Thyroid gland (tissue), 4 donors: ENCODE measurements around the gene WDR31. TPM values are rescaled to one million over a fixed set of nuclear protein-coding genes. Genes with fewer than 3 reads are reported as not detected.
"Not testable (repeated sequence)": the region's sequence is repeated elsewhere in the genome, so short reads cannot be mapped to it uniquely, and the experiment has no call there.

Experiments
- DNase-seq, 2 donors: peaks; one replicate each; pipeline ENCODE4 v3.0.0-alpha.2; 2019
- H3K27ac ChIP-seq, 3 donors: fragments of 200-600 bp; sonication (generic); 1 replicate in 2 of 3; 2 replicates in 1 of 3; pipeline ENCODE4 v1.5.1; 2016 to 2019; ENCODE audit warnings: mild to moderate bottlenecking in 1 of 3, moderate library complexity in 1 of 3
- H3K27me3 ChIP-seq: fragments of 200-600 bp; sonication (generic); one replicate; pipeline ENCODE4 v1.5.1; 2019
- H3K36me3 ChIP-seq, 2 donors: fragments of 200-600 bp; sonication (generic); one replicate each; pipeline ENCODE4 v1.5.1; 2016 to 2019
- H3K4me1 ChIP-seq, 2 donors: fragments of 200-600 bp; sonication (generic); one replicate each; pipeline ENCODE4 v1.5.1; 2017 to 2019
- H3K4me3 ChIP-seq, 3 donors: fragments of 200-600 bp; sonication (generic); replicated peaks in 1 of 3; 1 replicate in 2 of 3; 2 replicates in 1 of 3; pipeline ENCODE4 v1.5.1; 2016; ENCODE audit warnings: mild to moderate bottlenecking in 1 of 3
- H3K9me3 ChIP-seq: fragments of 200-600 bp; sonication (generic); one replicate; pipeline ENCODE4 v1.5.1; 2017
- POLR2A ChIP-seq, 2 donors: fragments of 450-650 bp; IDR thresholded peaks; one replicate each; pipeline ENCODE4 v1.6.1; 2017; ENCODE audit warnings: antibody characterized with exemption in 2 of 2, mild to moderate bottlenecking in 2 of 2, moderate library complexity in 1 of 2
- WGBS, 2 donors: methylation state at CpG; one replicate each; pipeline ENCODE4 v1.1.5; 2017; 5-methylcytosine and 5-hydroxymethylcytosine counted together
- intact Hi-C: fragments of 100-400 bp; cut with DNase I; formaldehyde crosslinking; loops from one replicate; pipeline ENCODE4 v1.15.1; 2023
- total RNA-seq, 4 donors: library from RNA; depleted of rRNA; stranded (reverse); fragments of >200 nt; gene quantifications; one replicate each; pipeline ENCODE4 v1.2.3, GENCODE V29; 2016
- TF ChIP-seq, protein P1 (sequence below), 6 experiments: fragments of 200-600 bp in 3 of 6; fragments of 450-650 bp in 3 of 6; sonication (generic) in 3 of 6; IDR thresholded peaks; one replicate each; pipeline ENCODE4 v1.5.1; 2016 to 2019; ENCODE audit warnings: antibody characterized with exemption in 6 of 6, mild to moderate bottlenecking in 2 of 6, inconsistent platforms in 1 of 6, moderate library complexity in 1 of 6

Gene WDR31
- total RNA-seq, 4 donors from 2014 or later = 3.8 to 7.3 (median 6.5) TPM

DNA sequence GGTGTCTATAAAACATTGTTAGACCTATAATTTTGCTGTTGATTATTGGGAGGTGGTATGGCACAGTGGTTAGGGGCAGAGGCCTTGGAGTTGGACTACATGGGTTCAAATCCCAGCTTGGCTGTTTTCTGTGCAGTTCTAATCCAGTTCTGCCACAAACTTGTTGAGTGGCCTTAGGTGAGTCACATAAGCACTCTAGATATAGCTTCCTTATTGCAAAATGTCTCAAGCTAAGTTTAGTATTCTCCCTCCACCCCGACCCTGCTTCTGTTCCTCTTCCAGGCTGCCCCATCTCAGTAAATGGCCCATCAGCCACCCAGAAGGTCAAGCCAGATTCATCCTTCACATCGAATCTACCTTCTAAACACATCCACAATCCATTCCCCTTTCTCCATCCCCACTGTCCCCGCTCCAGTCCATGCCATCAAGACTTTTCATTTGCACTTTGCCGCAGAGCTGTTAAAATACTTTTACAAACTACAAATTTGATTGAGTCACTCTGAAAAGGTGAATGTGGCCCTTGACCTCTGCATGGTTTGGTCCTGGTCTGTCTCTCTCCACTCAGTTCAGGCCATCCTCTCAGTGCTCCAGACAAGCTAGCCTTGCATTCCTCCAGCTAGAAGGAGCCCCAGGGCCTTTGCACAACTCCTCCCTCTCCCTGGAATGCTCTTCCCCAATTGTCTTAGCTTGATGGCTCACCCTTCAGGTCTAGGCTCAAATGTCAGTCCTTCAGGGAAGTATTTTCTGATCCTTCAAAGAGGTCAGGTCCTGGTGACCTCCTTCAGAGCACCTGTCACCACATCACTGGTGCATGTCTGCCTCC lies 46.7 kb upstream of the WDR31 start:
- H3K36me3 ChIP-seq = peaks cover 35 to 40% of the 10 kb centered on the region in 2 donors
- 92 to 94% methylated on average over 4 of the region's 4 CpGs for WGBS, 2 donors
- no peaks in the 10 kb centered on the region for H3K9me3 ChIP-seq
- H3K27me3 ChIP-seq = no peaks in the 10 kb centered on the region
- intact Hi-C loops = no loop called here
- H3K27ac ChIP-seq = no peak overlapping the region
- no peak for TF ChIP-seq POLR2A (IDR thresholded peaks at IDR 0.05)
- TF ChIP-seq, protein P1, sequence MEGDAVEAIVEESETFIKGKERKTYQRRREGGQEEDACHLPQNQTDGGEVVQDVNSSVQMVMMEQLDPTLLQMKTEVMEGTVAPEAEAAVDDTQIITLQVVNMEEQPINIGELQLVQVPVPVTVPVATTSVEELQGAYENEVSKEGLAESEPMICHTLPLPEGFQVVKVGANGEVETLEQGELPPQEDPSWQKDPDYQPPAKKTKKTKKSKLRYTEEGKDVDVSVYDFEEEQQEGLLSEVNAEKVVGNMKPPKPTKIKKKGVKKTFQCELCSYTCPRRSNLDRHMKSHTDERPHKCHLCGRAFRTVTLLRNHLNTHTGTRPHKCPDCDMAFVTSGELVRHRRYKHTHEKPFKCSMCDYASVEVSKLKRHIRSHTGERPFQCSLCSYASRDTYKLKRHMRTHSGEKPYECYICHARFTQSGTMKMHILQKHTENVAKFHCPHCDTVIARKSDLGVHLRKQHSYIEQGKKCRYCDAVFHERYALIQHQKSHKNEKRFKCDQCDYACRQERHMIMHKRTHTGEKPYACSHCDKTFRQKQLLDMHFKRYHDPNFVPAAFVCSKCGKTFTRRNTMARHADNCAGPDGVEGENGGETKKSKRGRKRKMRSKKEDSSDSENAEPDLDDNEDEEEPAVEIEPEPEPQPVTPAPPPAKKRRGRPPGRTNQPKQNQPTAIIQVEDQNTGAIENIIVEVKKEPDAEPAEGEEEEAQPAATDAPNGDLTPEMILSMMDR (IDR thresholded peaks at IDR 0.05) = no peak
- DNase-seq = no peak
- peaks cover 6 to 7% of the 10 kb centered on the region in 2 donors for H3K4me1 ChIP-seq
- H3K4me3 ChIP-seq = no peak overlapping the region

DNA sequence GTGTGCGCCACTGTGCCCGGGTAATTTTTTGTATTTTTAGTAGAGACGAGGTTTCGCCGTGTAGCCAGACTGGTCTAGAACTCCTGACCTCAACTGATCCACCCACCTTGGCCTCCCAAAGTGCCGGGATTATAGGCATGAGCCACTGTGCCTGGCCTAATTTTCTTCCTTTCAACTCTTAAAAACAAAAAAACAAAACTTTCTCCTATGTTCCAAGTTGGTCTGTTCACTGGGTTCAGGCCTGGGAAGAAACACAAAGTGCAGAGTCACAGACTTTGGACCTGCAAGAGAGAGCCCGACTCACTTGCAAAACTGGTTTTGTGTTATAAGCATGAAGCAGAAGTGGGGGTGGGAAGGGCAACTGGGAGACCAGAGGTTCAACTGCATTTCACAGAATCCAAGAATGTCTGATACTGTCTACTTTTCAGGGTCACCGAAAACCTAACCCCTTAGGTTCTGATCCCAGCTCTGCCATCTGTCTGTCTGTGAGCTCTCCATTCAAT lies 41.9 kb upstream of the WDR31 start:
- H3K9me3 ChIP-seq = no peaks in the 10 kb centered on the region
- H3K4me1 ChIP-seq = peaks cover 20 to 23% of the 10 kb centered on the region in 2 donors
- peak overlapping the region; percentile 82 to 93 (median 85) for H3K27ac ChIP-seq
- TF ChIP-seq POLR2A (IDR thresholded peaks at IDR 0.05) = peak in 1 of 2 donors; percentile 12
- TF ChIP-seq, protein P1 (IDR thresholded peaks at IDR 0.05) = no peak
- no peak overlapping the region for H3K4me3 ChIP-seq
- peak; percentile 87 to 88 for DNase-seq
- WGBS, 2 donors = 36 to 51% methylated on average over 8 of the region's 8 CpGs
- no peaks in the 10 kb centered on the region for H3K27me3 ChIP-seq
- no peaks in the 10 kb centered on the region for H3K36me3 ChIP-seq
- intact Hi-C loops = no loop called here

DNA sequence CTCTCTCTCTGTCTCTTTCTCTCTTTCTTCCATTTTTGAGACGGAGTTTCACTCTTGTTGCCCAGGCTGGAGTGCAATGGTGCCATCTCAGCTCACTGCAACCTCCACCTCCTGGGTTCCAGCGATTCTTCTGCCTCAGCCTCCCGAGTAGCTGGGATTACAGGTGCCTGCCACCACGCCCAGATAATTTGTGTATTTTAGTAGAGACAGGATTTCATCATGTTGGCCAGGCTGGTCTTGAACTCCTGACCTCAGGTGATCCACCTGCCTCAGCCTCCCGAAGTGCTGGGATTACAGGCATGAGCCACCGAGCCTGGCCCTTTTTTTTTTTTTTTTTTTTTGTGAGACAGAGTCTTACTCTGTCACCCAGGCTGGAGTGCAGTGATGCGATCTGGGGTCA lies 41.4 kb upstream of the WDR31 start:
- 75 to 84% methylated on average over 5 to 7 of the region's 7 CpGs for WGBS, 2 donors

DNA sequence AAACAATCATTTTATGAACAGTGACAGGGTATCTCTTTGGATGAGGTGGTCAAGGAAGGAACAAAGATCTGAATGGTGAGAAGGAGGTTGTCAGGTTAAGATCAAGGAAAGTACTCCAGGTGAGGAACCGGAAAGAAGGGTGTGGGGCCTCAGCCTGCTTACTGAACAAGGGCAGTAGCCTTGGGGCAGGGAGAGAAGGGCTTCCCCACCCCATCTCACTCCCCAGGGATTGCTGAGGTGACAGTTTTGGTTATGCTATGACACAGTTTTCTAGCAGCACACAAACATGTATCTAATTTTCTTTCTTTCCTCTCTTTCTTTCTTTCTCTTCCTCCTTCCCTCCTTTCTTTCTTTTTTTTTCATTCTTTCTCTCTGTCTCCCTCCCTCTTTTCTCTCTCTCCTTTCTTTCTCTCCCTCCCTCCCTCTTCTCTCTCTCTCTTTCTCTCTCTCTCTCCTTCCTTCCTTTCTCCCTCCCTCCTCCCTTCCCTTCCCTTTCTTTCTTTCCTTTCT lies 40.8 kb upstream of the WDR31 start:
- Histone ChIP-seq H3K36me3 (no peaks in the 10 kb centered on the region), H3K27me3 (no peaks in the 10 kb centered on the region), H3K4me3 (no peak overlapping the region), H3K9me3 (no peaks in the 10 kb centered on the region), H3K4me1 (peaks cover 20 to 26% of the 10 kb centered on the region in 2 donors), H3K27ac (peak overlapping the region; percentile 82 to 93 (median 85))
- intact Hi-C loops = no loop called here
- WGBS, 2 donors = 39 to 50% methylated on average over 1 of the region's 1 CpG
- TF ChIP-seq, protein P1 (IDR thresholded peaks at IDR 0.05) = no peak
- no peak for TF ChIP-seq POLR2A (IDR thresholded peaks at IDR 0.05)
- peak; percentile 27 to 35 for DNase-seq

More for the DNA sequence above, 41.4 kb upstream of the WDR31 start:
- intact Hi-C loops, H3K4me3 ChIP-seq, DNase-seq, H3K9me3 ChIP-seq, H3K27me3 ChIP-seq, H3K36me3 ChIP-seq: not testable (repeated sequence)
- Histone ChIP-seq H3K4me1 (peaks cover 20 to 23% of the 10 kb centered on the region in 2 donors), H3K27ac (peak overlapping the region; percentile 82 to 93 (median 85))

DNA sequence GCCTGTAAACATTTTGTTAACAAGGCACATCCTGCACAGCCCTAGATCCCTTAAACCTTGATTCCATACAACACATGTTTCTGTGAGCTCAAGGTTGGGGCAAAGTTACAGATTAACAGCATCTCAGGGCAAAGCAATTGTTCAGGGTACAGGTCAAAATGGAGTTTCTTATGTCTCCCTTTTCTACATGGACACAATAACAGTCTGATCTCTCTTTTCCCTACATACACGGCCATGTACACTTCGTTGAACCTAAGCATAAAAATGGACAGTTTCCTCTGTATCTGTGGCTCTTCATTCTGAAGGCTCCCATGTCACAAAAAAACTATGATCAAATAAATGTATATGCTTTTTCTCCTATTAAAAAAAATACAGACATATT lies 39.7 kb upstream of the WDR31 start:
- WGBS, 2 donors = 84 to 92% methylated on average over 2 of the region's 2 CpGs
- peaks cover 24 to 34% of the 10 kb centered on the region in 2 donors for H3K4me1 ChIP-seq
- H3K9me3 ChIP-seq, H3K27me3 ChIP-seq, H3K36me3 ChIP-seq, DNase-seq, H3K4me3 ChIP-seq, intact Hi-C loops: not testable (repeated sequence)
- peak overlapping the region in 2 of 3 donors; percentile 85 to 93 for H3K27ac ChIP-seq

DNA sequence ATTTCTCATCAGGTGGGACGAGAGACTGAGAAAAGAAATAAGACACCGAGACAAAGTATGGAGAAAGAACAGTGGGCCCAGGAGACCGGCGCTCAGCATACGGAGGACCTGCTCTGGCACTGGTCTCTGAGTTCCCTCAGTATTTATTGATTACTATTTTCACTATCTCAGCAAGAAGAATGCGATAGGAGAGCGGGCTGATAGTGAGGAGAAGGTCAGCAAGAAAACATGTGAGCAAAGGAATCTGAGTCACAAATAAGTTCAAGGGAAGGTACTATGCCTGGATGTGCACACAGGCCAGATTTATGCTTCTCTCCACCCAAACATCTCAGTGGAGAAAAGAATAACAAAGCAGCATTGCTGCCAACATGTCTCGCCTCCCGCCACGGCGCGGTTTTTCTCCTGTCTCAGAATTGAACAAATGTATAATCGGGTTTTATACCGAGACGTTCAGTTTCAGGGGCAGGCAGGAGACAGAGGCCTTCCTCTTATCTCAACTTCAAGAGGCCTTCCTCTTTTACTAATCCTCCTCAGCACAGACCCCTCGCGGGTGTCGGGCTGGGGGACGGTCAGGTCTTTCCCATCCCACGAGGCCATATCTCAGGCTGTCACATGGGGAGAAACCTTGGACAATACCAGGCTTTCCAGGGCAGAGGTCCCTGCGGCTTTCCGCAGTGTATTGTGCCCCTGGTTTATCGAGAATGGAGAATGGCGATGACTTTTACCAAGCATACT lies 39.2 kb upstream of the WDR31 start:
- WGBS, 2 donors = 75 to 80% methylated on average over 23 to 24 of the region's 24 CpGs
- H3K27ac ChIP-seq, H3K4me3 ChIP-seq, H3K9me3 ChIP-seq, intact Hi-C loops, DNase-seq, H3K27me3 ChIP-seq, H3K36me3 ChIP-seq: not testable (repeated sequence)
- peaks cover 24 to 34% of the 10 kb centered on the region in 2 donors for H3K4me1 ChIP-seq
